Neural cell (in vitro differentiated cells): ENCODE data around the gene GPR3. TPM values are rescaled to one million over a fixed set of nuclear protein-coding genes. Genes with fewer than 3 reads are reported as not detected.

Experiments used
- H2AFZ ChIP-seq: fragments of 200-600, 300-800 bp; sonication (generic), shearing (Covaris generic); 2 replicates; pipeline ENCODE4 v1.6.0; 2014; ENCODE audit warnings: low read depth, mild to moderate bottlenecking, antibody characterized with exemption, low read length, moderate library complexity
- H3F3A ChIP-seq: fragments of 200-600 bp; shearing (Covaris generic); 2 replicates; pipeline ENCODE4 v1.6.1; 2016; ENCODE audit warnings: mild to moderate bottlenecking, moderate library complexity, mixed read lengths, antibody characterized with exemption, low read length; ENCODE audit not compliant: insufficient read depth, poor library complexity, severe bottlenecking
- H3K27ac ChIP-seq: fragments of 200-600, 300-800 bp; sonication (generic), shearing (Covaris generic); 2 replicates; pipeline ENCODE4 v1.5.1; 2014; ENCODE audit warnings: mild to moderate bottlenecking, low read length, moderate library complexity
- H3K27me3 ChIP-seq: fragments of 300-800, 200-600 bp; sonication (generic), shearing (Covaris generic); 2 replicates; pipeline ENCODE4 v1.6.0; 2014; ENCODE audit warnings: mild to moderate bottlenecking, low read depth, low read length, moderate library complexity; ENCODE audit not compliant: insufficient read depth
- H3K36me3 ChIP-seq: fragments of 300-800, 200-600 bp; sonication (generic), shearing (Covaris generic); 2 replicates; pipeline ENCODE4 v1.5.1; 2014; ENCODE audit warnings: mild to moderate bottlenecking, antibody characterized with exemption, low read length, moderate library complexity; ENCODE audit not compliant: insufficient read depth
- H3K4me2 ChIP-seq: fragments of 300-800, 200-600 bp; sonication (generic), shearing (Covaris generic); 2 replicates; pipeline ENCODE4 v1.6.0; 2014; ENCODE audit warnings: mild to moderate bottlenecking, low read length
- H3K4me3 ChIP-seq: fragments of 300-800, 200-600 bp; sonication (generic), shearing (Covaris generic); 2 replicates; pipeline ENCODE4 v1.5.1; 2014; ENCODE audit warnings: mild to moderate bottlenecking, low read length, moderate library complexity
- H3K79me2 ChIP-seq: fragments of 200-600 bp; shearing (Covaris generic); replicated peaks from 2 replicates; pipeline ENCODE4 v1.6.0; 2014; ENCODE audit warnings: mild to moderate bottlenecking, low read length, moderate library complexity; ENCODE audit not compliant: insufficient read depth
- H3K9ac ChIP-seq: fragments of 300-800, 200-600 bp; sonication (generic), shearing (Covaris generic); 2 replicates; pipeline ENCODE4 v1.6.1; 2016; ENCODE audit warnings: mild to moderate bottlenecking, low read length, mixed read lengths
- H3K9me2 ChIP-seq: fragments of 200-600 bp; shearing (Covaris generic); 2 replicates; pipeline ENCODE4 v1.6.1; 2016; ENCODE audit warnings: mild to moderate bottlenecking, low read length, mixed read lengths; ENCODE audit not compliant: insufficient read depth
- H3K9me3 ChIP-seq: fragments of 200-600, 300-800 bp; sonication (generic), shearing (Covaris generic); 2 replicates; pipeline ENCODE4 v1.6.1; 2016; ENCODE audit warnings: mild to moderate bottlenecking, mixed run types, low read length, moderate library complexity, mixed read lengths
- H4K20me1 ChIP-seq: fragments of 200-600 bp; shearing (Covaris generic); 2 replicates; pipeline ENCODE4 v1.6.1; 2016; ENCODE audit warnings: mild to moderate bottlenecking, mixed run types; ENCODE audit not compliant: insufficient read depth
- EP300 ChIP-seq: fragments of 450-650 bp; conservative IDR thresholded peaks from 2 replicates; pipeline ENCODE4 v1.6.1; 2014; ENCODE audit warnings: antibody characterized with exemption, mild to moderate bottlenecking, moderate library complexity; ENCODE audit not compliant: poor library complexity, severe bottlenecking
- EZH2 ChIP-seq: fragments of 200-600, 300-800 bp; shearing (Covaris generic), sonication (generic); IDR thresholded peaks from 2 replicates; pipeline ENCODE4 v1.6.1; 2014; ENCODE audit warnings: antibody characterized with exemption, low read length, borderline replicate concordance, mild to moderate bottlenecking; ENCODE audit not compliant: insufficient read depth, poor library complexity, severe bottlenecking
- MXI1 ChIP-seq: fragments of 450-650 bp; conservative IDR thresholded peaks from 2 replicates; pipeline ENCODE4 v1.6.1; 2014; ENCODE audit warnings: antibody characterized with exemption, mild to moderate bottlenecking; ENCODE audit not compliant: poor library complexity, severe bottlenecking
- POLR2AphosphoS5 ChIP-seq: IDR thresholded peaks from 2 replicates; pipeline ENCODE4 v1.6.1; 2012
- RAD21 ChIP-seq: fragments of 450-650 bp; conservative IDR thresholded peaks from 2 replicates; pipeline ENCODE4 v1.6.1; 2014; ENCODE audit warnings: antibody characterized with exemption, mild to moderate bottlenecking, moderate library complexity
- SMC3 ChIP-seq: fragments of 450-650 bp; conservative IDR thresholded peaks from 2 replicates; pipeline ENCODE4 v1.6.1; 2014; ENCODE audit warnings: antibody characterized with exemption, mild to moderate bottlenecking, moderate library complexity; ENCODE audit not compliant: poor library complexity
- TAF1 ChIP-seq: IDR thresholded peaks from 2 replicates; pipeline ENCODE4 v1.6.1; 2012; ENCODE audit warnings: low read depth
- polyA plus RNA-seq: library from polyadenylated mRNA; depleted of rRNA; stranded (reverse); fragments of >200 nt; gene quantifications from 2 replicates; pipeline ENCODE4 v1.2.3, GENCODE V29; 2014
- TF ChIP-seq, protein P1 (sequence below): IDR thresholded peaks from 2 replicates; pipeline ENCODE4 v1.6.1; 2012; ENCODE audit warnings: borderline replicate concordance
- TF ChIP-seq, protein P2 (sequence below): fragments of 450-650 bp; IDR thresholded peaks from 2 replicates; pipeline ENCODE4 v1.5.1; 2014; ENCODE audit warnings: antibody characterized with exemption, mild to moderate bottlenecking, moderate library complexity; ENCODE audit not compliant: poor library complexity, severe bottlenecking

Gene GPR3
- polyA plus RNA-seq, 1 donor from 2014 or later: 0.54 TPM

- no peaks in the 10 kb centered on the region for H3K36me3 ChIP-seq
- no peak overlapping the region for H3K4me3 ChIP-seq
- no peak overlapping the region for H3K9ac ChIP-seq
- H3K4me2 ChIP-seq: no peak overlapping the region
- H2AFZ ChIP-seq: no peak overlapping the region
- no peaks in the 10 kb centered on the region for H4K20me1 ChIP-seq
- no peaks in the 10 kb centered on the region for H3K9me2 ChIP-seq
- H3K27me3 ChIP-seq: no peaks in the 10 kb centered on the region
- H3K27ac ChIP-seq: no peak overlapping the region
- no peak for TF ChIP-seq POLR2AphosphoS5
- no peak for TF ChIP-seq SMC3
- no peak for TF ChIP-seq EZH2
- TF ChIP-seq, protein P1, sequence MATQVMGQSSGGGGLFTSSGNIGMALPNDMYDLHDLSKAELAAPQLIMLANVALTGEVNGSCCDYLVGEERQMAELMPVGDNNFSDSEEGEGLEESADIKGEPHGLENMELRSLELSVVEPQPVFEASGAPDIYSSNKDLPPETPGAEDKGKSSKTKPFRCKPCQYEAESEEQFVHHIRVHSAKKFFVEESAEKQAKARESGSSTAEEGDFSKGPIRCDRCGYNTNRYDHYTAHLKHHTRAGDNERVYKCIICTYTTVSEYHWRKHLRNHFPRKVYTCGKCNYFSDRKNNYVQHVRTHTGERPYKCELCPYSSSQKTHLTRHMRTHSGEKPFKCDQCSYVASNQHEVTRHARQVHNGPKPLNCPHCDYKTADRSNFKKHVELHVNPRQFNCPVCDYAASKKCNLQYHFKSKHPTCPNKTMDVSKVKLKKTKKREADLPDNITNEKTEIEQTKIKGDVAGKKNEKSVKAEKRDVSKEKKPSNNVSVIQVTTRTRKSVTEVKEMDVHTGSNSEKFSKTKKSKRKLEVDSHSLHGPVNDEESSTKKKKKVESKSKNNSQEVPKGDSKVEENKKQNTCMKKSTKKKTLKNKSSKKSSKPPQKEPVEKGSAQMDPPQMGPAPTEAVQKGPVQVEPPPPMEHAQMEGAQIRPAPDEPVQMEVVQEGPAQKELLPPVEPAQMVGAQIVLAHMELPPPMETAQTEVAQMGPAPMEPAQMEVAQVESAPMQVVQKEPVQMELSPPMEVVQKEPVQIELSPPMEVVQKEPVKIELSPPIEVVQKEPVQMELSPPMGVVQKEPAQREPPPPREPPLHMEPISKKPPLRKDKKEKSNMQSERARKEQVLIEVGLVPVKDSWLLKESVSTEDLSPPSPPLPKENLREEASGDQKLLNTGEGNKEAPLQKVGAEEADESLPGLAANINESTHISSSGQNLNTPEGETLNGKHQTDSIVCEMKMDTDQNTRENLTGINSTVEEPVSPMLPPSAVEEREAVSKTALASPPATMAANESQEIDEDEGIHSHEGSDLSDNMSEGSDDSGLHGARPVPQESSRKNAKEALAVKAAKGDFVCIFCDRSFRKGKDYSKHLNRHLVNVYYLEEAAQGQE: no peak
- no peak for TF ChIP-seq MXI1
- no peak for TF ChIP-seq RAD21
- TF ChIP-seq EP300: no peak
- TF ChIP-seq, protein P2, sequence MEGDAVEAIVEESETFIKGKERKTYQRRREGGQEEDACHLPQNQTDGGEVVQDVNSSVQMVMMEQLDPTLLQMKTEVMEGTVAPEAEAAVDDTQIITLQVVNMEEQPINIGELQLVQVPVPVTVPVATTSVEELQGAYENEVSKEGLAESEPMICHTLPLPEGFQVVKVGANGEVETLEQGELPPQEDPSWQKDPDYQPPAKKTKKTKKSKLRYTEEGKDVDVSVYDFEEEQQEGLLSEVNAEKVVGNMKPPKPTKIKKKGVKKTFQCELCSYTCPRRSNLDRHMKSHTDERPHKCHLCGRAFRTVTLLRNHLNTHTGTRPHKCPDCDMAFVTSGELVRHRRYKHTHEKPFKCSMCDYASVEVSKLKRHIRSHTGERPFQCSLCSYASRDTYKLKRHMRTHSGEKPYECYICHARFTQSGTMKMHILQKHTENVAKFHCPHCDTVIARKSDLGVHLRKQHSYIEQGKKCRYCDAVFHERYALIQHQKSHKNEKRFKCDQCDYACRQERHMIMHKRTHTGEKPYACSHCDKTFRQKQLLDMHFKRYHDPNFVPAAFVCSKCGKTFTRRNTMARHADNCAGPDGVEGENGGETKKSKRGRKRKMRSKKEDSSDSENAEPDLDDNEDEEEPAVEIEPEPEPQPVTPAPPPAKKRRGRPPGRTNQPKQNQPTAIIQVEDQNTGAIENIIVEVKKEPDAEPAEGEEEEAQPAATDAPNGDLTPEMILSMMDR: no peak
- TF ChIP-seq TAF1: no peak
- no peaks in the 10 kb centered on the region for H3K79me2 ChIP-seq
- no peaks in the 10 kb centered on the region for H3F3A ChIP-seq
- H3K9me3 ChIP-seq: no peaks in the 10 kb centered on the region
Measured at GRCh38 chr1:27372808-27373690, 19.4 kb upstream of the GPR3 start.

DNA sequence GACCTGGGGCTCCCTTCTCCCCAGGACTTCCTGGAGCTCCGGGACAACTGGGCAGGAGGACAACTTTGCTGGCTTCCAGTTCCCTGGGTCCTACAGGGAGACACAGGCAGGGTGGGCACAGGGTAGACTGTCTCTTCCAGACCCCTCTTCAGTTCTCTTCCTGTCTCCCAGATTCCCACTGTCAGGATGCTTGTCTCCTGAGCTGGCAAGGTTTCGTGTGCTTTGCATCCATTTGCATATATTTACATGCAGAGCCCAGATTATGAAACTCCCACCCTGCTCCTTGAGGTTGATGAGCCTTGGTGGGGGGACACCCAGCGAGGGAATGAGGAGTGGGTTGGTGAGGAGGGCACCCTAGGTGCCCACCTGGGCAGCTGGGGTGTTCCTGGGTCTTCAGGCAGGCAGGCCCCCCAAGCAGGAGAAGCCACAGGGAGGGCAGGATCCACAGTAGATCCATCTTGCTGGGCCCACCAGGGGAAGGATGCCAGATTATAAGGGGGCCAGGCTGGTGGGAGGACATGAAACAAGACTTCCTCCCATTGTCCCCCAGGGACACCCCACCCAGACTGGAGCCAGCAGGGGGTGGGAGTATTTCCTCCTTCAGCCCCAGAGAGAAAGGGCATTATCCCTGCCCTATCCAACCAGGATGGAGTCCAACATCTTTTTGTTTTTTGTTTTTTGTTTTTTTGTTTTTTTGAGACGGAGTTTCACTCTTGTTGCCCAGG is 17.9 kb upstream of the GPR3 start, which contains the start of gene FCN3:
Gene FCN3, minus strand, starts transcription at position 463 of the 725 bp plus-strand sequence. Its CDS starts 6 bp downstream, at position 457.
- no peaks in the 10 kb centered on the region for H3K9me3 ChIP-seq
- no peaks in the 10 kb centered on the region for H3K27me3 ChIP-seq
- no peaks in the 10 kb centered on the region for H3K79me2 ChIP-seq
- peak within 1 kb of the TSS; percentile 31 for H3K9ac ChIP-seq
- TF ChIP-seq EP300: no peak
- TF ChIP-seq EZH2: no peak
- TF ChIP-seq TAF1: no peak
- TF ChIP-seq, protein P2: no peak
- TF ChIP-seq, protein P1: peak; percentile 88
- no peak for TF ChIP-seq RAD21
- H4K20me1 ChIP-seq: no peaks in the 10 kb centered on the region
- no peaks in the 10 kb centered on the region for H3K36me3 ChIP-seq
- H3K27ac ChIP-seq: no peak within 1 kb of the TSS
- H3K4me2 ChIP-seq: no peak within 1 kb of the TSS
- peak within 1 kb of the TSS; percentile 33 for H3K4me3 ChIP-seq
- no peaks in the 10 kb centered on the region for H3K9me2 ChIP-seq
- H3F3A ChIP-seq: no peaks in the 10 kb centered on the region
- H2AFZ ChIP-seq: no peak within 1 kb of the TSS
